Measurements from ENCODE around the gene CDKN2C.

CDKN2C gene

DNA sequence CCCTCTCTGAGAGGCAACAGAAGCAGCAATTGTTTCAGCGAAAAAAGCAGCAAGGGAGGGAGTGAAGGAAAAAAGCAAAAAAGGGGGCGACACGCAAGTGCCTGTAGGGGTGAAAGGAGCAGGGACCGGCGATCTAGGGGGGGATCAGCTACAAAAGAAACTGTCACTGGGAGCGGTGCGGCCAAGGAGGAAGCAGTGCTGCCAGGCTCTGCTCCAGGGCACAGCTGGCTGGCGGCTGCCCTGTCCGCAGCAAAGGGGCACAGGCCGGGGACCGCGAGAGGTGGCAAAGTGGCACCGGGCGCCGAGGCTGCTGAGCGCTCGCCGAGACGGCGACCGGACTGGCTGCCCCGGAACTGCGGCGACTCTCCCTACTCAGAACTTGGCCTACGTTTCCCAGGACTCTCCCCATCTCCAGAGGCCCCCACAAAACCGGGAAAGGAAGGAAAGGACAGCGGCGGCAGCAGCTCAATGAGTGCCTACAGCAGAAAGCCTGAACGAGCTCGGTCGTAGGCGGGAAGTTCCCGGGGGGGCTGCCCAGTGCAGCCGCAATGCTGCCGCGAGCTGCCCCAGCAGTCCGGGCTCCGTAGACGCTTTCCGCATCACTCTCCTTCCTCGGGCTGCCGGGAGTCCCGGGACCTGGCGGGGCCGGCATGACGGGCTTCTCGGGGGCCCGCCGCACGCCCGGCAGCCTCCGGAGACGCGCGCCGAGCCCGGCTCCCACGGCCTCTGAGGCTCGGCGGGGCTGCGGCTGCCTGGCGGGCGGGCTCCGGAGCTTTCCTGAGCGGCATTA, 1.0 kb upstream of the CDKN2C start:
- TF ChIP-seq, protein P1, sequence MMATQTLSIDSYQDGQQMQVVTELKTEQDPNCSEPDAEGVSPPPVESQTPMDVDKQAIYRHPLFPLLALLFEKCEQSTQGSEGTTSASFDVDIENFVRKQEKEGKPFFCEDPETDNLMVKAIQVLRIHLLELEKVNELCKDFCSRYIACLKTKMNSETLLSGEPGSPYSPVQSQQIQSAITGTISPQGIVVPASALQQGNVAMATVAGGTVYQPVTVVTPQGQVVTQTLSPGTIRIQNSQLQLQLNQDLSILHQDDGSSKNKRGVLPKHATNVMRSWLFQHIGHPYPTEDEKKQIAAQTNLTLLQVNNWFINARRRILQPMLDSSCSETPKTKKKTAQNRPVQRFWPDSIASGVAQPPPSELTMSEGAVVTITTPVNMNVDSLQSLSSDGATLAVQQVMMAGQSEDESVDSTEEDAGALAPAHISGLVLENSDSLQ (IDR thresholded peaks at IDR 0.05): no peak
- TF ChIP-seq TARDBP (IDR thresholded peaks at IDR 0.05): no peak
- no peak for TF ChIP-seq ARNT (IDR thresholded peaks at IDR 0.05)
- TF ChIP-seq NFRKB (IDR thresholded peaks at IDR 0.05): no peak
- no peak for TF ChIP-seq FOXM1 (IDR thresholded peaks at IDR 0.05; ENCODE audit: borderline replicate concordance)
- no peak for TF ChIP-seq BHLHE40 (IDR thresholded peaks at IDR 0.05; ENCODE audit: borderline replicate concordance)
- no peak for TF ChIP-seq ELF4 (IDR thresholded peaks at IDR 0.05)
- no peak for TF ChIP-seq SP1 (IDR thresholded peaks at IDR 0.05)
- TF ChIP-seq CTBP1 (IDR thresholded peaks at IDR 0.05; ENCODE audit: borderline replicate concordance): no peak
- ChIA-PET CTCF (interaction anchor here (0.7 kb wide), 1 partner anchor 273 kb away, joined by 3 read pairs; no protein-coding TSS in a partner anchor), POLR2A (interaction anchor here (0.7 to 7.1 kb wide), 10 partner anchors 9 to 269 kb away, joined by 3 to 97 read pairs (median 4); partner anchors contain the start of gene FAF1)
- no peak for DNase-seq (ENCODE audit: extremely low spot score)

DNA sequence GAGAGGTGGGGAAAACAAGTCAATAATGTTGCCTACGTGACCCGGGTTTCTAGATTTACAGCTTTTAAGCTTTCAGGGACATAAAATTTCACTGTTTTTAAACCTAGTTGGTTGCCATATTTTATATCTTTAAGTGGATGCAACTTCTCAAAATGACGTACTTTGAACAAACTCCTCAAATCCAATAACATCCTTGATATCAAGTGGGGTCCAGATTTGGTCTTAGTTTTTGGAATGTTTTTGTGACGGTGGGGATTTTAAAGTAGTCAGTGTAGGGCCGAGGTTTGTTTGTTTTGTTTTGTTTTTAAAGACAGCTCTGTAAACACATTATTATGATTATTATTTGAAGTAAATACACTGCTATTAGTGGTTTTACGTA, 453 bp downstream of the CDKN2C start:
- TF ChIP-seq FOXK2 (IDR thresholded peaks at IDR 0.05) (no peak), ARNT (IDR thresholded peaks at IDR 0.05) (0 out of 2 replicates have a peak, but pooled peaks have one; percentile 39), ZNF384 (IDR thresholded peaks at IDR 0.05) (no peak), BHLHE40 (IDR thresholded peaks at IDR 0.05; ENCODE audit: borderline replicate concordance) (no peak), FOXA1 (IDR thresholded peaks at IDR 0.05) (no peak), SP1 (IDR thresholded peaks at IDR 0.05) (no peak), CTBP1 (IDR thresholded peaks at IDR 0.05; ENCODE audit: borderline replicate concordance) (peak; percentile 28; the same call in 1 of the 2 replicates), HDGF (IDR thresholded peaks at IDR 0.05; ENCODE audit: borderline replicate concordance) (no peak), L3MBTL2 (conservative IDR thresholded peaks at IDR 0.05) (no peak)
- TF ChIP-seq, protein P1 (IDR thresholded peaks at IDR 0.05): no peak
- no peak for DNase-seq (ENCODE audit: extremely low spot score)
- POLR2A ChIA-PET: interaction anchor here (0.8 to 7.1 kb wide), 10 partner anchors 7 to 218 kb away, joined by 3 to 97 read pairs (median 4); partner anchors contain the start of gene FAF1
- CTCF ChIA-PET: interaction anchor here (0.6 to 1.9 kb wide), 3 partner anchors 10 to 247 kb away, joined by 3 to 6 read pairs (median 6); partner anchors contain the start of gene FAF1

DNA sequence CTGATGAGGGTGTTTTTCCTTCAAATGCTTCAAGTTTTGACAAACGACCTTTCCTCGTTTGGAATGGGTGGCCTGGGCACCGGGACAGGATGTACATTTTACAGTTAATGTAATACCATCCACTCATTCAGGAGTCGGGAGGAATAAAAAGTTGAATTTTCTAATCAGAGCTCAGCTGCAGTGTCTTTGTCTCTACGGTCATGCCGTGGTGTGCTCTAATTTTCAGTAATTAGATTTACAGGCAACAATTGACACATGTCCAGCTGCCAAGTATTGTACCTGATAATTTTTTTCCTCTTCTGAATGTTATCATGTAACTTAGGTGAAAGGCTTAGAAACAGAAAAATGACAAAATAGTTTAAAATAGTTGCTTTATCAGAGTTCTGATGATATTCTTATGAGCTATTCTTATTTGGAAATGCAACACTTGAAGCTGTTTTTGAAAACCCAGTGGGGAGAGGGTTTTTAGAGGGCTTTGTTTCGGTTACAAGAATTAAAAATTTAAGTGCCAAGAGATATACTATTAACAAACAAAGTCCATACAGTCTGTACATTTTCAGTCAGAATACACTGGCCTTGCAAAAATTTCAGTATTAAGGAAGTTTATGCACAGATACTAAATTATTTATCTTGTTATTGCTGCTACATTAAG, 1.0 kb downstream of the CDKN2C start:
- ChIA-PET CTCF (interaction anchor here (1.9 kb wide), 1 partner anchor 11 kb away, joined by 6 read pairs; the partner anchor contains the start of gene FAF1), POLR2A (interaction anchor here (0.8 to 7.1 kb wide), 4 partner anchors 8 to 30 kb away, joined by 4 to 97 read pairs (median 18); partner anchors contain the start of gene FAF1)
- TF ChIP-seq CTBP1 (IDR thresholded peaks at IDR 0.05; ENCODE audit: borderline replicate concordance) (no peak), SUZ12 (IDR thresholded peaks at IDR 0.05) (no peak), LEF1 (IDR thresholded peaks at IDR 0.05; ENCODE audit: borderline replicate concordance) (no peak), NFRKB (IDR thresholded peaks at IDR 0.05) (no peak), SP1 (IDR thresholded peaks at IDR 0.05) (no peak), FOXK2 (IDR thresholded peaks at IDR 0.05) (no peak), HDGF (IDR thresholded peaks at IDR 0.05; ENCODE audit: borderline replicate concordance) (no peak), FOXA1 (IDR thresholded peaks at IDR 0.05) (no peak), ZNF384 (IDR thresholded peaks at IDR 0.05) (no peak), ARNT (IDR thresholded peaks at IDR 0.05) (no peak), FOXM1 (IDR thresholded peaks at IDR 0.05; ENCODE audit: borderline replicate concordance) (no peak), BHLHE40 (IDR thresholded peaks at IDR 0.05; ENCODE audit: borderline replicate concordance) (no peak), TARDBP (IDR thresholded peaks at IDR 0.05) (no peak)
- DNase-seq (ENCODE audit: extremely low spot score): no peak

DNA sequence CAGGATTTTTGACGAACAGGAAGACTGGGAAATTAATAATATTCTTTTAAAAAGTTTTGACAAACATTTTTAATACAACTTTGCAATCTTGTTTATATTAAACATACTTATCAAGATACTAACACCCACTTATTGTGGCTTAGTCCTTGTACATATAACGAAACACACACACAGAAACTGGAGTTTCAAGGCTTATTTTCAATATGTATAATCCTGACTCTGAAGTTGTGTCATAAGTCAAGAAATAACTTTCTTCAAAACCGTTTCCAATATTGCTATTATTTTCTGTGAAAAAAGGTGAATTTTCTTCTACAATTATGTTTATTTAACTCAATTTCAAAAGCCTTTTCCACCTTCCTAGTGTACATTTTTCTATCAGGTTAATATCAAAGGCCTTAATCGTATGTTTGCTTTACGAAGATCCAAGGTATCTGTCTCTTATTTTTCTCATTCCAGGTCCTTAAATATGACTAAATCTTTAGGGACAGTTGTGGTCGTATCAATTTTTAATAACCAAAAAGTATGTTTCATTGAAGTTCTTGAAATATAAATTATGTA, 1.8 kb downstream of the CDKN2C start:
- CTCF ChIA-PET: no interaction called here
- POLR2A ChIA-PET: interaction anchor here (7.1 kb wide), 1 partner anchor 12 kb away, joined by 97 read pairs; the partner anchor contains the start of gene FAF1
- TF ChIP-seq LEF1 (IDR thresholded peaks at IDR 0.05; ENCODE audit: borderline replicate concordance) (no peak), TARDBP (IDR thresholded peaks at IDR 0.05) (no peak), ZNF384 (IDR thresholded peaks at IDR 0.05) (no peak), L3MBTL2 (conservative IDR thresholded peaks at IDR 0.05) (no peak), HDGF (IDR thresholded peaks at IDR 0.05; ENCODE audit: borderline replicate concordance) (no peak), ELF4 (IDR thresholded peaks at IDR 0.05) (no peak), ARNT (IDR thresholded peaks at IDR 0.05) (no peak), CTBP1 (IDR thresholded peaks at IDR 0.05; ENCODE audit: borderline replicate concordance) (no peak), FOXK2 (IDR thresholded peaks at IDR 0.05) (no peak), FOXM1 (IDR thresholded peaks at IDR 0.05; ENCODE audit: borderline replicate concordance) (no peak), BHLHE40 (IDR thresholded peaks at IDR 0.05; ENCODE audit: borderline replicate concordance) (no peak), FOXA1 (IDR thresholded peaks at IDR 0.05) (no peak), SP1 (IDR thresholded peaks at IDR 0.05) (no peak), NFRKB (IDR thresholded peaks at IDR 0.05) (no peak)
- TF ChIP-seq, protein P1 (IDR thresholded peaks at IDR 0.05): no peak
- DNase-seq (ENCODE audit: extremely low spot score): no peak

DNA sequence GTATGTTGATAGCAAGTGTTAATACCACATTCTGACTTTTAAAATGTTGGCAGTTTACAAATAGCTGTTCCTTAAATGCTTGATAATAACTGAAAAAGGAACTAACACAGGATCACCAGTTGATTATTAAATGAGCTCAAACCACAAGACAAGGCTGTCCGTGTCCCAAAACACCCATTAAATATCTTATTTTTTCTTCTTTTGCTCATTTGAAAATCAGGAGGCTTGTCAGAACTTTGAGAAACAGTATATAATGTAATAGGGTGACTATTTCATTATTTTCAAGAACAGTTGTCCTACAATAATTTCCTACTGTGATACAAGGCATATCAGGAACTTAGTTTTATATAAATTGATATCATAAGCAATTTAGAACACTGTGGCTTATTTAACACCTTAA, 2.7 kb downstream of the CDKN2C start:
- DNase-seq (ENCODE audit: extremely low spot score): no peak
- no peak for TF ChIP-seq ELF4 (IDR thresholded peaks at IDR 0.05)
- TF ChIP-seq NFRKB (IDR thresholded peaks at IDR 0.05): no peak
- TF ChIP-seq SP1 (IDR thresholded peaks at IDR 0.05): no peak
- TF ChIP-seq LEF1 (IDR thresholded peaks at IDR 0.05; ENCODE audit: borderline replicate concordance): no peak
- no peak for TF ChIP-seq HDGF (IDR thresholded peaks at IDR 0.05; ENCODE audit: borderline replicate concordance)
- no peak for TF ChIP-seq BHLHE40 (IDR thresholded peaks at IDR 0.05; ENCODE audit: borderline replicate concordance)
- no peak for TF ChIP-seq FOXA1 (IDR thresholded peaks at IDR 0.05)
- no peak for TF ChIP-seq L3MBTL2 (conservative IDR thresholded peaks at IDR 0.05)
- no peak for TF ChIP-seq ARNT (IDR thresholded peaks at IDR 0.05)
- TF ChIP-seq FOXM1 (IDR thresholded peaks at IDR 0.05; ENCODE audit: borderline replicate concordance): no peak
- TF ChIP-seq, protein P1 (IDR thresholded peaks at IDR 0.05): no peak
- no peak for TF ChIP-seq CTBP1 (IDR thresholded peaks at IDR 0.05; ENCODE audit: borderline replicate concordance)
- TF ChIP-seq ZNF384 (IDR thresholded peaks at IDR 0.05): no peak
- no peak for TF ChIP-seq FOXK2 (IDR thresholded peaks at IDR 0.05)
- TF ChIP-seq TARDBP (IDR thresholded peaks at IDR 0.05): no peak
- no peak for TF ChIP-seq SUZ12 (IDR thresholded peaks at IDR 0.05)
- POLR2A ChIA-PET: interaction anchor here (1.5 to 7.1 kb wide), 2 partner anchors 9 to 13 kb away, joined by 6 to 97 read pairs; partner anchors contain the start of gene FAF1
- CTCF ChIA-PET: interaction anchor here (1.0 kb wide), 1 partner anchor 12 kb away, joined by 5 read pairs; the partner anchor contains the start of gene FAF1
